Measurements from ENCODE around the gene SLC25A28. TPM values are rescaled to one million over a fixed set of nuclear protein-coding genes. Genes with fewer than 3 reads are reported as not detected.
A peak's percentile ranks its signal among the peaks of the same experiment; 100 is the strongest.

Gene SLC25A28
- total and polyA plus RNA-seq, 8 donors, result 32.5 to 55.8 (median 49.3) TPM

- no peak overlapping the region for H3K27ac ChIP-seq
- intact Hi-C loops (cut with DNase I), result no loop called here
- ATAC-seq (no peak), DNase-seq (no peak)
- no peak for TF ChIP-seq CTCF (IDR thresholded peaks at IDR 0.05)
- no peaks in the 10 kb centered on the region for H3K27me3 ChIP-seq
- H3K36me3 ChIP-seq, result peaks cover 0 to 35% of the 10 kb centered on the region in 2 donors
- H3K9me3 ChIP-seq, result no peaks in the 10 kb centered on the region
- no peak overlapping the region for H3K4me3 ChIP-seq
- H3K4me1 ChIP-seq, result peaks cover 6 to 47% of the 10 kb centered on the region in 2 donors
Measured at GRCh38 chr10:99661377-99661763, 41.1 kb upstream of the SLC25A28 start.

GRCh38 chr10:99660662-99661376, 40.6 kb upstream of the SLC25A28 start:
- H3K4me3 ChIP-seq, result peak overlapping the region in 1 of 2 donors; percentile 59
- TF ChIP-seq CTCF (IDR thresholded peaks at IDR 0.05), result no peak
- H3K36me3 ChIP-seq, result peaks cover 0 to 30% of the 10 kb centered on the region in 2 donors
- intact Hi-C loops (cut with DNase I), result no loop called here
- DNase-seq (no peak), ATAC-seq (no peak)
- no peaks in the 10 kb centered on the region for H3K27me3 ChIP-seq
- H3K4me1 ChIP-seq, result peaks cover 6 to 53% of the 10 kb centered on the region in 2 donors
- no peaks in the 10 kb centered on the region for H3K9me3 ChIP-seq
- no peak overlapping the region for H3K27ac ChIP-seq

DNA sequence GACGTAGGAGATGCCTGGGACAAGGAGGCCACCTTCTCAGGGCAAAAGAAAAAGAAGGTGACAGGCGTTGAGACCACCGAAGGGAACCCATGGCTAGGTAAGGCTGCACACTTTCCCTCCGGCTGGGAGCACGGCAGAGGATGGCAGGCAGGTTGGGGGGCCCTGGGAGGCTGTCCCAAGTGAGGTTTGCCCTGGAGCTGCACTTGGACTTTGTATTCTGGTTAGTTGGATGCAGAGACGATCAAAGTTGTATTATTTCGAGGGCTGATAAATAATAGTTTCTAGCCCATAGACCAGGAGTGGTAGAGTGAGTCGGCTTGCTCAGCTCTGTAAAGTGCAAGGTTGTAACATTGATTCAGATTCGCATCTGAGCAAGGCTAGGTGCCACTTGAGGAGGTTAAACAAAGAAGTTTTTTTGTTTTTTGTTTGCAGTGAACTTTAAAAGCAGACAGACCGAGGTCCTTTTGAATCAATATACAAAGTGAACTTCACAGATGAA, 39.7 kb upstream of the SLC25A28 start:
- H3K9me3 ChIP-seq, result no peaks in the 10 kb centered on the region
- no peak for DNase-seq
- H3K4me3 ChIP-seq, result peak overlapping the region; percentile 59 to 75
- peaks cover 6 to 55% of the 10 kb centered on the region in 2 donors for H3K4me1 ChIP-seq
- peak overlapping the region; percentile 16 to 74 for H3K27ac ChIP-seq
- ATAC-seq, result peak; percentile 4
- H3K27me3 ChIP-seq, result no peaks in the 10 kb centered on the region
- no peak for TF ChIP-seq CTCF (IDR thresholded peaks at IDR 0.05)
- intact Hi-C loops (cut with DNase I), result no loop called here
- peaks cover 0 to 21% of the 10 kb centered on the region in 2 donors for H3K36me3 ChIP-seq

DNA sequence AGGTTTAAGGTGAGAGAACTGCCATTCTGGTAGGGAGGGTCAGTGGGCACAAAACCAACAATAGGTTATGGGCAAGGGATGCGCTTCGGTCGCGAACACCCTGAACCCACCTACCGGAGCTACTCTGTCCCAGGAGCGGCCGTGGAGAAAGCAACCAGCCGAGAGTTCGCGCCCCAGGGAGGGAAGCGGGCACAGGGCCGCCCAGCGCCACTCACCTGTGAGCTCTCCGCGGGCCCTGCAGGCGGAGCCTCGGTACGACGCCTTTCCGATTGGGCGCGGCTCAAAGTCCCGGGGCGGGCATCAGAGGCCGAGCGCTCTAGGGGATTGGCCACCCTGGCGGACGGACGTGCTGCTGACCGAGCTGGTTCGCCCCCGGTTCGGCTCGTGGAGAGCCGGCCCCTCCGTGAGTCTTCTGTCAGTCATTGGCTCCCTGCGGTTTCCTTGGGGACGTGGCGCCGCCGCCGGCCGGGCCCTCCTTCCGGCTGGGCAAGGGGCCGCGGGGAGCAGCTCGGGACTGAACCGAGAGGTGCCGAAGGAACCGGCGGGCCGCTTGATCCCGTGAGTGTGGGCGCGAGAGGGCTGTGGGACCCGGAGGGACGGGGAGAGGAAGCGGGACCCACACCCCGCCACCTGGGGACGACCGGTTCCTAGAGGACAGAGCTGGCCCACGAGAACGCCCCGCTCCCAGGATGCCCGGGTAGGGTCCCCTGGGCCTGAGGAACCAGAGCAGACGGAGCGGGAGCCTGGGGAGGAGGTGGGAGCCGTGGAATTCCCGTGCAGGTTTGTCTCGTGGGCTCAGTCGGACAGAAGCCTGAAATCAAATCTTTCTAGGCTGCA, 39.0 kb upstream of the SLC25A28 start, which contains the start of gene ENTPD7:
ENTPD7 (plus strand) TSS at position 479 of the 837 bp plus-strand sequence. CDS start 448 bp downstream, outside the sequence.
- ATAC-seq (peak; percentile 100), DNase-seq (peak; percentile 85 to 99 (median 96))
- Histone ChIP-seq H3K27me3 (no peaks in the 10 kb centered on the region), H3K36me3 (peaks cover 0 to 14% of the 10 kb centered on the region in 2 donors), H3K9me3 (no peaks in the 10 kb centered on the region), H3K27ac (peak within 1 kb of the TSS; percentile 16 to 74), H3K4me3 (peak within 1 kb of the TSS; percentile 59 to 75), H3K4me1 (peaks cover 6 to 58% of the 10 kb centered on the region in 2 donors)
- intact Hi-C loops (cut with DNase I), result no loop called here
- TF ChIP-seq CTCF (IDR thresholded peaks at IDR 0.05), result peak; percentile 34 to 70

Data from left lung (tissue), 10 donors.